A673 (cell line): ENCODE results near the gene MXRA7. TPM values are rescaled to one million over a fixed set of nuclear protein-coding genes. Genes with fewer than 3 reads are reported as not detected.

Experiments
- BruUV-seq: library from RNA; stranded (reverse); fragments of 400-500 nt; replicated peaks from 2 replicates; lab custom pipeline; 2021; lab: Mats Ljungman, UMichigan
- CTCF ChIA-PET: fragments of 300-600 bp; sonication (Branson Sonifier 250); formaldehyde crosslinking; loops from one replicate; lab custom pipeline; 2022; ENCODE audit warnings: antibody characterized with exemption; lab: Charles Lee
- POLR2A ChIA-PET: fragments of 300-600 bp; sonication (Branson Sonifier 250); formaldehyde crosslinking; loops from one replicate; lab custom pipeline; 2022; ENCODE audit warnings: antibody characterized with exemption; ENCODE audit not compliant: low non-redundant PET; lab: Charles Lee
- DNase-seq: peaks from one replicate; pipeline ENCODE4 v3.0.0-alpha.2; 2015; ENCODE audit warnings: low spot score
- H3K27ac ChIP-seq: fragments of 200-600 bp; sonication (generic); 2 replicates; pipeline ENCODE4 v1.5.1; 2016; ENCODE audit warnings: mixed run types, low read depth, mild to moderate bottlenecking, mixed read lengths, antibody characterized with exemption, low read length; ENCODE audit not compliant: poor library complexity, severe bottlenecking
- H3K27me3 ChIP-seq: fragments of 200-600 bp; sonication (generic); replicated peaks from 2 replicates; pipeline ENCODE4 v1.6.1; 2017; ENCODE audit warnings: mixed run types, low read depth, mild to moderate bottlenecking, mixed read lengths, antibody characterized with exemption, low read length; ENCODE audit not compliant: insufficient read depth, poor library complexity
- H3K36me3 ChIP-seq: fragments of 200-600 bp; sonication (generic); 2 replicates; pipeline ENCODE4 v1.6.1; 2016; ENCODE audit warnings: mixed run types, mild to moderate bottlenecking, mixed read lengths, antibody characterized with exemption, low read length; ENCODE audit not compliant: insufficient read depth, poor library complexity, severe bottlenecking
- H3K4me1 ChIP-seq: fragments of 200-600 bp; sonication (generic); 2 replicates; pipeline ENCODE4 v1.6.1; 2017; ENCODE audit warnings: mixed run types, mild to moderate bottlenecking, mixed read lengths, antibody characterized with exemption, low read length; ENCODE audit not compliant: insufficient read depth, poor library complexity, severe bottlenecking
- H3K4me3 ChIP-seq: fragments of 200-600 bp; sonication (generic); 2 replicates; pipeline ENCODE4 v1.5.1; 2016; ENCODE audit warnings: low read depth, mixed run types, mild to moderate bottlenecking, mixed read lengths, low read length; ENCODE audit not compliant: poor library complexity, severe bottlenecking
- H3K9me3 ChIP-seq: fragments of 200-600 bp; sonication (generic); 2 replicates; pipeline ENCODE4 v1.6.1; 2016; ENCODE audit warnings: mixed run types, low read depth, mild to moderate bottlenecking, mixed read lengths, antibody characterized with exemption, low read length; ENCODE audit not compliant: poor library complexity, severe bottlenecking
- EZH2 ChIP-seq: fragments of 200-600 bp; sonication (generic); IDR thresholded peaks from 2 replicates; pipeline ENCODE4 v1.6.1; 2017; ENCODE audit warnings: borderline replicate concordance, low read depth, mild to moderate bottlenecking, mixed read lengths, antibody characterized with exemption, low read length; ENCODE audit not compliant: poor library complexity, severe bottlenecking
- intact Hi-C: fragments of 100-400 bp; cut with micrococcal nuclease; formaldehyde crosslinking; loops from one replicate; pipeline ENCODE4 v1.10.0; 2022; ENCODE audit not compliant: unreplicated experiment
- total RNA-seq: library from RNA; stranded (reverse); gene quantifications from 2 replicates; pipeline ENCODE4 v1.2.3, GENCODE V29; 2021
- TF ChIP-seq, protein P1 (sequence below): fragments of 300-800, 200-600 bp; sonication (generic); conservative IDR thresholded peaks from 2 replicates; pipeline ENCODE4 v1.5.1; 2017; ENCODE audit warnings: low read depth, mild to moderate bottlenecking, antibody characterized with exemption, low read length, moderate library complexity, mixed read lengths

MXRA7 gene
- total RNA-seq, 1 experiment from 2014 or later = 61.5 TPM

DNA sequence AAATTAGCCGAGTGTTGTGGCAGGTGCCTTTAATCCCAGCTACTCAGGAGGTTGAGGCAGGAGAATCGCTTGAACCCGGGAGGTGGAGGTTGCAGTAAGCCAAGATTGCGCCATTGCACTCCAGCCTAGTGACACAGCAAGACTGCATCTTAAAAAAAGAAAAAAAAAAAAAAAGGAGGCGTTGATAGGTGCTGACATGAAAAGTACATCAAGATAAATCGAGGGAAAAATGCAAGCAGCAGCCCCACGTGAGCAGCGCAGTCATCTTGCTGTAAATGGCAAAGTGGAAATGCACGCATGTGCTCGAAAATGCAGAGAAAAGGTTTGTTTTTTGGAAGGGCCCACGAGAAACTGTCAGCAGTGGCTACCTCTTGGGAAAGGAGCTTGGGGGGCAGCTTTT lies 20.9 kb downstream of the MXRA7 start:
- CTCF ChIA-PET = no interaction called here
- no peak overlapping the region for H3K4me3 ChIP-seq
- no peak for DNase-seq
- H3K4me1 ChIP-seq = no peaks in the 10 kb centered on the region
- POLR2A ChIA-PET = interaction anchor here (0.7 kb wide), 1 partner anchor 12 kb away, joined by 15 read pairs; no protein-coding TSS in a partner anchor
- TF ChIP-seq EZH2 = no peak
- TF ChIP-seq, protein P1, sequence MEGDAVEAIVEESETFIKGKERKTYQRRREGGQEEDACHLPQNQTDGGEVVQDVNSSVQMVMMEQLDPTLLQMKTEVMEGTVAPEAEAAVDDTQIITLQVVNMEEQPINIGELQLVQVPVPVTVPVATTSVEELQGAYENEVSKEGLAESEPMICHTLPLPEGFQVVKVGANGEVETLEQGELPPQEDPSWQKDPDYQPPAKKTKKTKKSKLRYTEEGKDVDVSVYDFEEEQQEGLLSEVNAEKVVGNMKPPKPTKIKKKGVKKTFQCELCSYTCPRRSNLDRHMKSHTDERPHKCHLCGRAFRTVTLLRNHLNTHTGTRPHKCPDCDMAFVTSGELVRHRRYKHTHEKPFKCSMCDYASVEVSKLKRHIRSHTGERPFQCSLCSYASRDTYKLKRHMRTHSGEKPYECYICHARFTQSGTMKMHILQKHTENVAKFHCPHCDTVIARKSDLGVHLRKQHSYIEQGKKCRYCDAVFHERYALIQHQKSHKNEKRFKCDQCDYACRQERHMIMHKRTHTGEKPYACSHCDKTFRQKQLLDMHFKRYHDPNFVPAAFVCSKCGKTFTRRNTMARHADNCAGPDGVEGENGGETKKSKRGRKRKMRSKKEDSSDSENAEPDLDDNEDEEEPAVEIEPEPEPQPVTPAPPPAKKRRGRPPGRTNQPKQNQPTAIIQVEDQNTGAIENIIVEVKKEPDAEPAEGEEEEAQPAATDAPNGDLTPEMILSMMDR = no peak
- H3K27ac ChIP-seq = no peak overlapping the region
- intact Hi-C loops = no loop called here
- H3K9me3 ChIP-seq = no peaks in the 10 kb centered on the region
- H3K36me3 ChIP-seq = no peaks in the 10 kb centered on the region
- no peaks in the 10 kb centered on the region for H3K27me3 ChIP-seq
- BruUV-seq = no TSS peak

DNA sequence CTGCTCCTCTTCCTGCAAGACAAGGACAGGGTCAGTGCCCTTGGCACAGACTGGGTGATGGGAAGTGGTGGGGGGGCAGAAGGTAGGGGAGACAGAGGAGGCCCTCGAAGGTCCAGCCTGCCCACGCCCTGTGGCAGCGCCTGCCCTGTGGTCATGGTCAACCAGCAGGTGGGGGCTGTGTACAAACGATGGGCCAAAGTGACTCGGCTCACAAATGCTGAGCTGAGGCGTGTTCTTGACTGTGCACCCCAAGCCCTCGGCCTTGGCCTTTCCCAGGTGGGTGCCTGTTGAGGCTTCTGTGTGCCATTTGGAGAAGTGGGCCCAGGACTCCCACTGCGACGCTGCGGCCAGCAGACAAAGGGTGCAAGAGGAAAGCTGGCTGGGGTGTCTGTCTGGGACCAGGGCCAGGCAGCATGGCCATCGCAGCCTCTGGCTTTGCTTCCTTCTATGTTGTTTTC lies 22.6 kb downstream of the MXRA7 start:
- Histone ChIP-seq H3K27me3 (no peaks in the 10 kb centered on the region), H3K36me3 (peaks cover 3% of the 10 kb centered on the region), H3K4me3 (no peak overlapping the region), H3K9me3 (no peaks in the 10 kb centered on the region), H3K4me1 (no peaks in the 10 kb centered on the region), H3K27ac (no peak overlapping the region)
- ChIA-PET CTCF (interaction anchor here (0.6 kb wide), 1 partner anchor 9 kb away, joined by 9 read pairs; no protein-coding TSS in a partner anchor), POLR2A (no interaction called here)
- DNase-seq = no peak
- BruUV-seq = no TSS peak
- TF ChIP-seq EZH2 = no peak
- TF ChIP-seq, protein P1 = no peak
- intact Hi-C loops = no loop called here

DNA sequence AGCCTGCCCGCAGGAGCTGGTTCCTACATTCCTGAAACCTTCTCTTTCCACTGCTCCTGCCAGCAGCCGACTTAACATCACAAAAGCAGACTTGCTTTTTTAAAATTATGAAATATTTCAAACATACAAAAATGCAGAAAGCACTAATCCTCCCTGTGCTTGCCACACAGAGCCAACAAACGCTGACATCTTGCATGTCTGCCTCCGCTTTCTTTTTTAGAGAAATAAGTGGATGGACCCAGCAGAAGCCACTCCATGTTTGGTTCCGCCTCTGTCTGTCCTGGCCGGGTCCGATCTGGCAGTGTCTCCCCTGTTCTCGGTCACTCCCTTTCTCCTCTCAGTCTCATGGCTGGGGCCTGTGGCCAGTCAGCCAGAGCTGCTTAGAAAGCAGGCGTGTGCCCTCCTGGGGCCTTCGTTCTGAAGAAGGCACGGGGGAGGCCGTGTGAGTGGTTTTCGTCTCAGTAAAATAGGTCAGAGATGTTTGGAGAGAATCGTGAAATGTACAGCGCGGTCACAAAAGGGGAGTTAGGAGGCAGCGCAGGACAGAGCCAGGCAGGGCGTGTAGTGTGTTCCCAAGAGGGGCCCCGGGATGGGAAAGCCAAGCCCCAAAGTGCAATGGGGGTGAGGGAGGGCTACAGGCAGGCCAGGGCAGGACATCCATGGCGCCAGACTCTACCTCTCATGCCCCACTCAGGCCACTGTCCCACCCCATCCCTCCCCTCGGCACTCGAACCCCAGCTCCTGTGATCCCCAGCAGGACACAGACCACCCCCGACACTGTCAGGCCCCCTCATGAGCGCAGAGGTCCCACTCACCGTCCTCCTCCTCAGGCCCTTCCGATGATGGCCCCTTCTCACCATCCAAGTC lies 23.2 kb downstream of the MXRA7 start:
- no peak for DNase-seq
- Histone ChIP-seq H3K27ac (no peak overlapping the region), H3K4me3 (no peak overlapping the region), H3K27me3 (no peaks in the 10 kb centered on the region), H3K4me1 (no peaks in the 10 kb centered on the region), H3K9me3 (no peaks in the 10 kb centered on the region), H3K36me3 (peaks cover 6% of the 10 kb centered on the region)
- intact Hi-C loops = no loop called here
- BruUV-seq = no TSS peak
- ChIA-PET CTCF (no interaction called here), POLR2A (no interaction called here)
- TF ChIP-seq EZH2 = no peak
- TF ChIP-seq, protein P1 = no peak
